Measurements from ENCODE around the gene FAM216A. TPM values are rescaled to one million over a fixed set of nuclear protein-coding genes. Genes with fewer than 3 reads are reported as not detected.

The FAM216A gene
- total and polyA plus RNA-seq, 9 of the 15 experiments (the other 6 are each of a cell fraction or from before 2014, with no cell fraction given), result 17.2 to 96.9 (median 48.5) TPM

GRCh38 chr12:110421159-110421661 lies 47.4 kb upstream of the FAM216A start (continued):
- TF ChIP-seq SMARCC2 (IDR thresholded peaks at IDR 0.05; ENCODE audit: low read depth), result peak; percentile 51; the same call in 1 of the 2 replicates
- TF ChIP-seq ZNF551 (CRISPR knock-in tag; IDR thresholded peaks at IDR 0.05), result no peak
- no peak for TF ChIP-seq HSF4 (CRISPR knock-in tag; IDR thresholded peaks at IDR 0.05; ENCODE audit: borderline replicate concordance)
- TF ChIP-seq ZNF324 (CRISPR knock-in tag; IDR thresholded peaks at IDR 0.05), result no peak
- TF ChIP-seq, protein P1, sequence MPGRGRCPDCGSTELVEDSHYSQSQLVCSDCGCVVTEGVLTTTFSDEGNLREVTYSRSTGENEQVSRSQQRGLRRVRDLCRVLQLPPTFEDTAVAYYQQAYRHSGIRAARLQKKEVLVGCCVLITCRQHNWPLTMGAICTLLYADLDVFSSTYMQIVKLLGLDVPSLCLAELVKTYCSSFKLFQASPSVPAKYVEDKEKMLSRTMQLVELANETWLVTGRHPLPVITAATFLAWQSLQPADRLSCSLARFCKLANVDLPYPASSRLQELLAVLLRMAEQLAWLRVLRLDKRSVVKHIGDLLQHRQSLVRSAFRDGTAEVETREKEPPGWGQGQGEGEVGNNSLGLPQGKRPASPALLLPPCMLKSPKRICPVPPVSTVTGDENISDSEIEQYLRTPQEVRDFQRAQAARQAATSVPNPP (IDR thresholded peaks at IDR 0.05; ENCODE audit: borderline replicate concordance, insufficient read depth, insufficient read length), result no peak
- TF ChIP-seq ZNF280B (CRISPR knock-in tag; IDR thresholded peaks at IDR 0.05), result no peak
- TF ChIP-seq EP400 (IDR thresholded peaks at IDR 0.05), result no peak
- no peak for TF ChIP-seq SNRNP70 (optimal IDR thresholded peaks at IDR 0.05; ENCODE audit: low read depth, low read length)
- TF ChIP-seq ZNF766 (CRISPR knock-in tag; conservative IDR thresholded peaks at IDR 0.05), result peak; percentile 61; the same call in 1 of the 2 replicates
- TF ChIP-seq SIN3B (IDR thresholded peaks at IDR 0.05; ENCODE audit: low read depth), result no peak
- TF ChIP-seq PCBP1 (IDR thresholded peaks at IDR 0.05; ENCODE audit: low read depth, low read length, poor library complexity, severe bottlenecking), result no peak
- no peak for TF ChIP-seq COPS2 (conservative IDR thresholded peaks at IDR 0.05)
- no peak for TF ChIP-seq JUNB (CRISPR knock-in tag; conservative IDR thresholded peaks at IDR 0.05)
- TF ChIP-seq NFRKB (IDR thresholded peaks at IDR 0.05; ENCODE audit: low read depth), result no peak
- TF ChIP-seq MYC (IDR thresholded peaks at IDR 0.05; ENCODE audit: low read depth, low read length), result no peak
- TF ChIP-seq MYC (CRISPR knock-in tag; IDR thresholded peaks at IDR 0.05; ENCODE audit: borderline replicate concordance, low read depth), result no peak
- TF ChIP-seq, protein P2, sequence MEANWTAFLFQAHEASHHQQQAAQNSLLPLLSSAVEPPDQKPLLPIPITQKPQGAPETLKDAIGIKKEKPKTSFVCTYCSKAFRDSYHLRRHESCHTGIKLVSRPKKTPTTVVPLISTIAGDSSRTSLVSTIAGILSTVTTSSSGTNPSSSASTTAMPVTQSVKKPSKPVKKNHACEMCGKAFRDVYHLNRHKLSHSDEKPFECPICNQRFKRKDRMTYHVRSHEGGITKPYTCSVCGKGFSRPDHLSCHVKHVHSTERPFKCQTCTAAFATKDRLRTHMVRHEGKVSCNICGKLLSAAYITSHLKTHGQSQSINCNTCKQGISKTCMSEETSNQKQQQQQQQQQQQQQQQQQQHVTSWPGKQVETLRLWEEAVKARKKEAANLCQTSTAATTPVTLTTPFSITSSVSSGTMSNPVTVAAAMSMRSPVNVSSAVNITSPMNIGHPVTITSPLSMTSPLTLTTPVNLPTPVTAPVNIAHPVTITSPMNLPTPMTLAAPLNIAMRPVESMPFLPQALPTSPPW (CRISPR knock-in tag; IDR thresholded peaks at IDR 0.05), result peak; percentile 30; the same call in 1 of the 2 replicates
- peak in 1 of 2 experiments; percentile 62; a peak in 1 of 4 replicates for TF ChIP-seq ARNT (IDR thresholded peaks at IDR 0.05)
- TF ChIP-seq LCOR (CRISPR knock-in tag; IDR thresholded peaks at IDR 0.05), result no peak
- TF ChIP-seq FOS (IDR thresholded peaks at IDR 0.05; ENCODE audit: extremely low read depth, insufficient read length), result no peak
- TF ChIP-seq HMG20A (CRISPR knock-in tag; conservative IDR thresholded peaks at IDR 0.05), result no peak
- TF ChIP-seq MXI1 (IDR thresholded peaks at IDR 0.05; ENCODE audit: low read depth, low read length), result no peak
- TF ChIP-seq, protein P3, sequence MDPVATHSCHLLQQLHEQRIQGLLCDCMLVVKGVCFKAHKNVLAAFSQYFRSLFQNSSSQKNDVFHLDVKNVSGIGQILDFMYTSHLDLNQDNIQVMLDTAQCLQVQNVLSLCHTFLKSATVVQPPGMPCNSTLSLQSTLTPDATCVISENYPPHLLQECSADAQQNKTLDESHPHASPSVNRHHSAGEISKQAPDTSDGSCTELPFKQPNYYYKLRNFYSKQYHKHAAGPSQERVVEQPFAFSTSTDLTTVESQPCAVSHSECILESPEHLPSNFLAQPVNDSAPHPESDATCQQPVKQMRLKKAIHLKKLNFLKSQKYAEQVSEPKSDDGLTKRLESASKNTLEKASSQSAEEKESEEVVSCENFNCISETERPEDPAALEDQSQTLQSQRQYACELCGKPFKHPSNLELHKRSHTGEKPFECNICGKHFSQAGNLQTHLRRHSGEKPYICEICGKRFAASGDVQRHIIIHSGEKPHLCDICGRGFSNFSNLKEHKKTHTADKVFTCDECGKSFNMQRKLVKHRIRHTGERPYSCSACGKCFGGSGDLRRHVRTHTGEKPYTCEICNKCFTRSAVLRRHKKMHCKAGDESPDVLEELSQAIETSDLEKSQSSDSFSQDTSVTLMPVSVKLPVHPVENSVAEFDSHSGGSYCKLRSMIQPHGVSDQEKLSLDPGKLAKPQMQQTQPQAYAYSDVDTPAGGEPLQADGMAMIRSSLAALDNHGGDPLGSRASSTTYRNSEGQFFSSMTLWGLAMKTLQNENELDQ (CRISPR knock-in tag; IDR thresholded peaks at IDR 0.05; ENCODE audit: borderline replicate concordance), result no peak

All from K562 (cell line).